Stimulated activated CD4-positive, alpha-beta T cell treated with anti-CD3 and anti-CD28 coated beads, Interleukin-4, amount 100 ng/mL, for 1 hour (primary cell): ENCODE results near the gene HOXA3.

Source experiments
- DNase-seq: peaks from one replicate; pipeline ENCODE4 v3.0.0-alpha.2; 2020

The HOXA3 gene

GRCh38 chr7:27177795-27178320, 25.5 kb upstream of the HOXA3 start:
- DNase-seq = no peak

GRCh38 chr7:27176962-27177794, 24.8 kb upstream of the HOXA3 start:
- no peak for DNase-seq

GRCh38 chr7:27176524-27176845, 24.1 kb upstream of the HOXA3 start:
- DNase-seq = no peak

GRCh38 chr7:27175626-27176523, 23.5 kb upstream of the HOXA3 start:
- no peak for DNase-seq

GRCh38 chr7:27174874-27175625, 22.7 kb upstream of the HOXA3 start:
- no peak for DNase-seq

GRCh38 chr7:27173956-27174873, 21.8 kb upstream of the HOXA3 start, which contains the start of gene HOXA10:
TSS of gene HOXA10 (minus strand) at chr7:27174320. CDS start at chr7:27174306, 14 bp downstream.
- DNase-seq = no peak

GRCh38 chr7:27173511-27173955, 21.1 kb upstream of the HOXA3 start:
- DNase-seq = no peak

GRCh38 chr7:27172823-27173510, 20.6 kb upstream of the HOXA3 start:
- DNase-seq = no peak

- no peak for DNase-seq
These were observed 20.0 kb upstream of the HOXA3 start for GRCh38 chr7:27172315-27172774.

- no peak for DNase-seq
These were observed 19.4 kb upstream of the HOXA3 start for GRCh38 chr7:27171637-27172314.

GRCh38 chr7:27171325-27171636, 18.9 kb upstream of the HOXA3 start:
- no peak for DNase-seq

GRCh38 chr7:27170426-27171324, 18.3 kb upstream of the HOXA3 start:
- no peak for DNase-seq

GRCh38 chr7:27169658-27170425, 17.5 kb upstream of the HOXA3 start:
- DNase-seq = no peak

GRCh38 chr7:27168265-27168947, 16.0 kb upstream of the HOXA3 start:
- DNase-seq = no peak

- no peak for DNase-seq
These were observed 15.5 kb upstream of the HOXA3 start for GRCh38 chr7:27167916-27168264.

- DNase-seq = no peak
These were observed 14.4 kb upstream of the HOXA3 start for GRCh38 chr7:27166531-27167505.

- no peak for DNase-seq
These were observed 13.7 kb upstream of the HOXA3 start for GRCh38 chr7:27165996-27166530.
